HEK293 (cell line): ENCODE data around the gene MTX1.

ENCODE experiments used
- BCL11B ChIP-seq: fragments of 450-650 bp; formaldehyde crosslinking; IDR thresholded peaks from 2 replicates; pipeline ENCODE4 v1.5.1; 2016; ENCODE audit warnings: low read depth, missing biosample characterization, missing genetic modification characterization
- GFI1B ChIP-seq: fragments of 450-650 bp; formaldehyde crosslinking; IDR thresholded peaks from 2 replicates; pipeline ENCODE4 v1.5.1; 2016; ENCODE audit warnings: missing biosample characterization, missing genetic modification characterization
- KLF16 ChIP-seq: fragments of 450-650 bp; formaldehyde crosslinking; IDR thresholded peaks from 2 replicates; pipeline ENCODE4 v1.5.1; 2017; ENCODE audit warnings: missing biosample characterization, missing genetic modification characterization
- MEIS1 ChIP-seq: sonication (generic); formaldehyde crosslinking; IDR thresholded peaks from 2 replicates; pipeline ENCODE4 v1.8.1; 2022; ENCODE audit warnings: missing genetic modification reagents, mild to moderate bottlenecking, borderline replicate concordance
- PRDM1 ChIP-seq: fragments of 450-650 bp; formaldehyde crosslinking; IDR thresholded peaks from 2 replicates; pipeline ENCODE4; 2016; ENCODE audit warnings: missing biosample characterization, missing genetic modification characterization
- SALL2 ChIP-seq: fragments of 450-650 bp; formaldehyde crosslinking; IDR thresholded peaks from 2 replicates; pipeline ENCODE4 v1.5.0; 2017; ENCODE audit warnings: missing biosample characterization, mild to moderate bottlenecking, missing genetic modification characterization, borderline replicate concordance
- SCRT1 ChIP-seq: fragments of 450-650 bp; formaldehyde crosslinking; IDR thresholded peaks from 2 replicates; pipeline ENCODE4 v1.5.1; 2016; ENCODE audit warnings: missing biosample characterization, missing genetic modification characterization, borderline replicate concordance
- SCRT2 ChIP-seq: fragments of 450-650 bp; formaldehyde crosslinking; IDR thresholded peaks from 2 replicates; pipeline ENCODE4 v1.5.1; 2016; ENCODE audit warnings: missing biosample characterization, missing genetic modification characterization
- YY2 ChIP-seq: fragments of 450-650 bp; formaldehyde crosslinking; IDR thresholded peaks from 2 replicates; pipeline ENCODE4 v1.5.1; 2016; ENCODE audit warnings: missing biosample characterization, missing genetic modification characterization
- ZBTB48 ChIP-seq: fragments of 450-650 bp; formaldehyde crosslinking; IDR thresholded peaks from 2 replicates; pipeline ENCODE4 v1.5.1; 2016; ENCODE audit warnings: missing biosample characterization, missing genetic modification characterization
- ZNF169 ChIP-seq: fragments of 450-650 bp; formaldehyde crosslinking; IDR thresholded peaks from 2 replicates; pipeline ENCODE4 v1.5.1; 2016; ENCODE audit warnings: missing biosample characterization, missing genetic modification characterization
- ZNF184 ChIP-seq: fragments of 450-650 bp; IDR thresholded peaks from 2 replicates; pipeline ENCODE4 v1.5.1; 2018; ENCODE audit warnings: missing biosample characterization, mild to moderate bottlenecking, missing genetic modification characterization
- ZNF248 ChIP-seq: fragments of 450-650 bp; formaldehyde crosslinking; IDR thresholded peaks from 2 replicates; pipeline ENCODE4 v1.5.1; 2017; ENCODE audit warnings: missing biosample characterization, missing genetic modification characterization
- ZNF341 ChIP-seq: fragments of 450-650 bp; formaldehyde crosslinking; IDR thresholded peaks from 2 replicates; pipeline ENCODE4; 2016; ENCODE audit warnings: low read depth, missing biosample characterization, missing genetic modification characterization
- ZNF350 ChIP-seq: fragments of 450-650 bp; formaldehyde crosslinking; IDR thresholded peaks from 2 replicates; pipeline ENCODE4 v1.5.0; 2017; ENCODE audit warnings: missing biosample characterization, mild to moderate bottlenecking, missing genetic modification characterization
- ZNF48 ChIP-seq: fragments of 450-650 bp; formaldehyde crosslinking; IDR thresholded peaks from 2 replicates; pipeline ENCODE4 v1.5.1; 2016; ENCODE audit warnings: missing biosample characterization, missing genetic modification characterization
- ZNF510 ChIP-seq: fragments of 450-650 bp; formaldehyde crosslinking; IDR thresholded peaks from 2 replicates; pipeline ENCODE4 v1.5.1; 2018; ENCODE audit warnings: mild to moderate bottlenecking, missing genetic modification characterization, missing biosample characterization; ENCODE audit not compliant: insufficient replicate concordance
- ZNF529 ChIP-seq: fragments of 450-650 bp; formaldehyde crosslinking; IDR thresholded peaks from 2 replicates; pipeline ENCODE4 v1.5.1; 2017; ENCODE audit warnings: missing genetic modification characterization, missing biosample characterization; ENCODE audit not compliant: insufficient replicate concordance
- ZNF548 ChIP-seq: fragments of 450-650 bp; formaldehyde crosslinking; IDR thresholded peaks from 2 replicates; pipeline ENCODE4 v1.5.1; 2016; ENCODE audit warnings: missing biosample characterization, missing genetic modification characterization
- ZNF558 ChIP-seq: fragments of 450-650 bp; formaldehyde crosslinking; IDR thresholded peaks from 2 replicates; pipeline ENCODE4 v1.5.1; 2016; ENCODE audit warnings: missing biosample characterization, missing genetic modification characterization
- ZNF561 ChIP-seq: fragments of 450-650 bp; IDR thresholded peaks from 2 replicates; pipeline ENCODE4 v1.5.1; 2018; ENCODE audit warnings: missing biosample characterization, missing genetic modification characterization, borderline replicate concordance
- ZNF624 ChIP-seq: fragments of 450-650 bp; formaldehyde crosslinking; IDR thresholded peaks from 2 replicates; pipeline ENCODE4 v1.5.1; 2017; ENCODE audit warnings: missing biosample characterization, missing genetic modification characterization
- ZNF768 ChIP-seq: fragments of 450-650 bp; formaldehyde crosslinking; IDR thresholded peaks from 2 replicates; pipeline ENCODE4 v1.5.1; 2018; ENCODE audit warnings: missing biosample characterization, mild to moderate bottlenecking, missing genetic modification characterization
- ZNF843 ChIP-seq: fragments of 450-650 bp; formaldehyde crosslinking; IDR thresholded peaks from 2 replicates; pipeline ENCODE4 v1.5.1; 2016; ENCODE audit warnings: missing biosample characterization, missing genetic modification characterization
- TF ChIP-seq, protein P1 (sequence below): fragments of 450-650 bp; formaldehyde crosslinking; IDR thresholded peaks from 2 replicates; pipeline ENCODE4 v1.5.0; 2017; ENCODE audit warnings: missing biosample characterization, missing genetic modification characterization, borderline replicate concordance
- TF ChIP-seq, protein P2 (sequence below): fragments of 450-650 bp; formaldehyde crosslinking; IDR thresholded peaks from 2 replicates; pipeline ENCODE4 v1.5.1; 2016; ENCODE audit warnings: missing biosample characterization, missing genetic modification characterization
- TF ChIP-seq, protein P3 (sequence below): fragments of 450-650 bp; IDR thresholded peaks from 2 replicates; pipeline ENCODE4 v1.5.1; 2018; ENCODE audit warnings: missing biosample characterization, missing genetic modification characterization
- TF ChIP-seq, protein P4 (sequence below): fragments of 450-650 bp; formaldehyde crosslinking; optimal IDR thresholded peaks from 2 replicates; pipeline ENCODE3; 2016; ENCODE audit warnings: missing biosample characterization, mild to moderate bottlenecking, missing genetic modification characterization

MTX1 gene

DNA sequence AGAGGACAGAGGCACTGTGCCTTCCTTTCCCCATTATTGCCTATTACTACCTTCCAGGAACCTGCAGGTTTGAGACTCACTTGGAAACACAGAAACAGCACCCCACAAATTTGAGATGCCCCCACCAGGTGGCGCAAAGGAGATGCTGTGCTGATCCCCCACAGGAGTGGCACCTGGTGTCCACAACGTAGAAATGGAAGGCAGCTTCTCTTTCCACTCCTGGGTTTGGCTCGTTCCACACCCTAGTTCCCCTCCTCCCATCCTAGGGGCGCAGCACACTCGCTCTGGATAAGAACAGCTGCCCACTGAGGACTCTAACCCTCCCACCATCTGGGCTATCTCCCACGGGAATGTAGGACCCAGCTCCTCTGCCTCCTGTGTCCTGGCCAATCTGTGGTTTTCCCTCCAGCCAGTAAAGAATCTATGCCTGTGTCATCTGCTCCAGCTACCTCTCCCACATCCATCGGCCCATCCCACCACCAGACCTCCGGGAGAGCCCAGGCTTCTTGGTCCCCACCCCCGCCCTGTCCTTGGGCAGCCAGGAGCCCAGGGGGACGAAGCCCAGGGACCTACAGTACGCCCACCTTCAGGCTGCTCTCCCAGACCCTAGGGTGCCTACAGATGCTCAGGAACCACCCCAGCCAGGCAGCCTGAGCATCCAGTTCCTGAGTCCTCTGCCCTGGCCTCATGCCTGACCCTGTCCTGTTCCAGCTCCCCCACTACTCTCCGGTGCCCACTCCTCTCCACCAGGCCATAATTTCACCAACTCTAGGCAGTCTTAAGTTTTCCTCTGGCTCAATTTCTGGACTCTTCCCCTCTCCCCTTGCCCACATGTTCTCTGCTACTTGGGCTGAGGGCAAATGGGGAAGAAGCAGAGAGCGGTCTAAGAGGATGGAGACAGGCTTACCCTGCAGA lies 1.3 kb upstream of the MTX1 start (continued):
- TF ChIP-seq, protein P1, sequence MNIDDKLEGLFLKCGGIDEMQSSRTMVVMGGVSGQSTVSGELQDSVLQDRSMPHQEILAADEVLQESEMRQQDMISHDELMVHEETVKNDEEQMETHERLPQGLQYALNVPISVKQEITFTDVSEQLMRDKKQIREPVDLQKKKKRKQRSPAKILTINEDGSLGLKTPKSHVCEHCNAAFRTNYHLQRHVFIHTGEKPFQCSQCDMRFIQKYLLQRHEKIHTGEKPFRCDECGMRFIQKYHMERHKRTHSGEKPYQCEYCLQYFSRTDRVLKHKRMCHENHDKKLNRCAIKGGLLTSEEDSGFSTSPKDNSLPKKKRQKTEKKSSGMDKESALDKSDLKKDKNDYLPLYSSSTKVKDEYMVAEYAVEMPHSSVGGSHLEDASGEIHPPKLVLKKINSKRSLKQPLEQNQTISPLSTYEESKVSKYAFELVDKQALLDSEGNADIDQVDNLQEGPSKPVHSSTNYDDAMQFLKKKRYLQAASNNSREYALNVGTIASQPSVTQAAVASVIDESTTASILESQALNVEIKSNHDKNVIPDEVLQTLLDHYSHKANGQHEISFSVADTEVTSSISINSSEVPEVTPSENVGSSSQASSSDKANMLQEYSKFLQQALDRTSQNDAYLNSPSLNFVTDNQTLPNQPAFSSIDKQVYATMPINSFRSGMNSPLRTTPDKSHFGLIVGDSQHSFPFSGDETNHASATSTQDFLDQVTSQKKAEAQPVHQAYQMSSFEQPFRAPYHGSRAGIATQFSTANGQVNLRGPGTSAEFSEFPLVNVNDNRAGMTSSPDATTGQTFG (tag by site-specific recombination), result no peak
- no peak for TF ChIP-seq ZNF48 (tag by site-specific recombination)
- no peak for TF ChIP-seq ZNF510 (tag by site-specific recombination)
- TF ChIP-seq, protein P2, sequence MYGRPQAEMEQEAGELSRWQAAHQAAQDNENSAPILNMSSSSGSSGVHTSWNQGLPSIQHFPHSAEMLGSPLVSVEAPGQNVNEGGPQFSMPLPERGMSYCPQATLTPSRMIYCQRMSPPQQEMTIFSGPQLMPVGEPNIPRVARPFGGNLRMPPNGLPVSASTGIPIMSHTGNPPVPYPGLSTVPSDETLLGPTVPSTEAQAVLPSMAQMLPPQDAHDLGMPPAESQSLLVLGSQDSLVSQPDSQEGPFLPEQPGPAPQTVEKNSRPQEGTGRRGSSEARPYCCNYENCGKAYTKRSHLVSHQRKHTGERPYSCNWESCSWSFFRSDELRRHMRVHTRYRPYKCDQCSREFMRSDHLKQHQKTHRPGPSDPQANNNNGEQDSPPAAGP (tag by site-specific recombination), result peak; percentile 48; the same call in 1 of the 2 replicates
- no peak for TF ChIP-seq SCRT2 (tag by site-specific recombination)
- TF ChIP-seq, protein P3, sequence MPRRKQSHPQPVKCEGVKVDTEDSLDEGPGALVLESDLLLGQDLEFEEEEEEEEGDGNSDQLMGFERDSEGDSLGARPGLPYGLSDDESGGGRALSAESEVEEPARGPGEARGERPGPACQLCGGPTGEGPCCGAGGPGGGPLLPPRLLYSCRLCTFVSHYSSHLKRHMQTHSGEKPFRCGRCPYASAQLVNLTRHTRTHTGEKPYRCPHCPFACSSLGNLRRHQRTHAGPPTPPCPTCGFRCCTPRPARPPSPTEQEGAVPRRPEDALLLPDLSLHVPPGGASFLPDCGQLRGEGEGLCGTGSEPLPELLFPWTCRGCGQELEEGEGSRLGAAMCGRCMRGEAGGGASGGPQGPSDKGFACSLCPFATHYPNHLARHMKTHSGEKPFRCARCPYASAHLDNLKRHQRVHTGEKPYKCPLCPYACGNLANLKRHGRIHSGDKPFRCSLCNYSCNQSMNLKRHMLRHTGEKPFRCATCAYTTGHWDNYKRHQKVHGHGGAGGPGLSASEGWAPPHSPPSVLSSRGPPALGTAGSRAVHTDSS (tag by site-specific recombination), result no peak
- no peak for TF ChIP-seq ZNF248 (tag by site-specific recombination)
- no peak for TF ChIP-seq GFI1B (tag by site-specific recombination)
- TF ChIP-seq ZBTB48 (tag by site-specific recombination), result no peak; the same call in 1 of the 2 replicates
- no peak for TF ChIP-seq KLF16
- TF ChIP-seq ZNF529 (tag by site-specific recombination), result no peak
- no peak for TF ChIP-seq SCRT1 (tag by site-specific recombination)
- no peak; the same call in 1 of the 2 replicates for TF ChIP-seq BCL11B (tag by site-specific recombination)
- TF ChIP-seq ZNF350, result no peak
- no peak for TF ChIP-seq ZNF341
- no peak for TF ChIP-seq ZNF558
- no peak for TF ChIP-seq PRDM1
- no peak for TF ChIP-seq ZNF561
- no peak for TF ChIP-seq MEIS1 (CRISPR knock-in tag)
- TF ChIP-seq ZNF768, result no peak
- no peak for TF ChIP-seq ZNF624 (tag by site-specific recombination)
- no peak for TF ChIP-seq ZNF843 (tag by site-specific recombination)
- TF ChIP-seq ZNF548 (tag by site-specific recombination), result no peak
- no peak for TF ChIP-seq YY2 (tag by site-specific recombination)
- no peak for TF ChIP-seq ZNF169 (tag by site-specific recombination)
- TF ChIP-seq ZNF184 (tag by site-specific recombination), result no peak
- TF ChIP-seq, protein P4, sequence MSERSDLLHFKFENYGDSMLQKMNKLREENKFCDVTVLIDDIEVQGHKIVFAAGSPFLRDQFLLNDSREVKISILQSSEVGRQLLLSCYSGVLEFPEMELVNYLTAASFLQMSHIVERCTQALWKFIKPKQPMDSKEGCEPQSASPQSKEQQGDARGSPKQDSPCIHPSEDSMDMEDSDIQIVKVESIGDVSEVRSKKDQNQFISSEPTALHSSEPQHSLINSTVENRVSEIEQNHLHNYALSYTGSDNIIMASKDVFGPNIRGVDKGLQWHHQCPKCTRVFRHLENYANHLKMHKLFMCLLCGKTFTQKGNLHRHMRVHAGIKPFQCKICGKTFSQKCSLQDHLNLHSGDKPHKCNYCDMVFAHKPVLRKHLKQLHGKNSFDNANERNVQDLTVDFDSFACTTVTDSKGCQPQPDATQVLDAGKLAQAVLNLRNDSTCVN, result no peak
- TF ChIP-seq SALL2 (tag by site-specific recombination), result no peak
